ENCODE data around the gene ZBP1. TPM values are rescaled to one million over a fixed set of nuclear protein-coding genes. Genes with fewer than 3 reads are reported as not detected.

ZBP1 gene
- total and polyA plus RNA-seq, 10 of the 15 experiments (the other 5 are each of a cell fraction or from before 2014, with no cell fraction given), result 0.93 to 10.6 (median 4.8) TPM

- intact Hi-C loops (cut with micrococcal nuclease; ENCODE audit: unreplicated experiment), result no loop called here
- H3K4me1 ChIP-seq (ENCODE audit: control insufficient read depth, insufficient read depth, low read length), result no peaks in the 10 kb centered on the region
- BruUV-seq (replicated peaks), result no TSS peak
- WGBS (ENCODE audit: insufficient coverage, insufficient replicate concordance, low lambda C conversion rate, missing lambda C conversion rate), result 41% methylated on average over 18 of the region's 18 CpGs
- H3K36me3 ChIP-seq (ENCODE audit: control insufficient read depth in 2 of 2, insufficient read depth in 2 of 2, low read length in 1 of 2), result no peaks in the 10 kb centered on the region
- no peak overlapping the region for H2AFZ ChIP-seq (ENCODE audit: control insufficient read depth, low read depth, low read length)
- peaks cover 2% of the 10 kb centered on the region; the same call in 1 of the 3 replicates for H3K9me3 ChIP-seq (replicated peaks; ENCODE audit: control insufficient read depth, insufficient read depth, low read length)
- H3K4me3 ChIP-seq, result no peak overlapping the region
- DNase-seq (ENCODE audit: low read depth, low spot score) (no peak), FAIRE-seq (no peak), ATAC-seq (no peak)
- no peaks in the 10 kb centered on the region for H3K79me2 ChIP-seq (ENCODE audit: control insufficient read depth, insufficient read depth, low read length)
- H3K9ac ChIP-seq (ENCODE audit: control insufficient read depth, insufficient read depth, low read length), result no peak overlapping the region
- ChIA-PET CTCF (interaction anchor here (1.2 kb wide), 1 partner anchor 202 kb away, joined by 3 read pairs; no protein-coding TSS in a partner anchor), POLR2A (no interaction called here), SMC1A (ENCODE audit: uncharacterized antibody, unreplicated experiment) (no interaction called here), RAD21 (ENCODE audit: unreplicated experiment) (interaction anchor here (1.0 kb wide), 1 partner anchor 13 kb away, joined by 3 read pairs; no protein-coding TSS in a partner anchor)
- H3K27ac ChIP-seq (ENCODE audit: control insufficient read depth, insufficient read depth), result no peak overlapping the region
- H3K27me3 ChIP-seq (replicated peaks in 1 of 2; ENCODE audit: control insufficient read depth in 2 of 2, insufficient read depth in 2 of 2, low read length in 1 of 2), result no peaks in the 10 kb centered on the region; a peak in 2 of 4 replicates
- no peaks in the 10 kb centered on the region for H4K20me1 ChIP-seq (ENCODE audit: control insufficient read depth, insufficient read depth)
- in situ Hi-C loops (cut with MboI), result no loop called here
- no peak overlapping the region for H3K4me2 ChIP-seq (ENCODE audit: control insufficient read depth, insufficient read depth)
- no peak for TF ChIP-seq SREBF2 (IDR thresholded peaks at IDR 0.05; ENCODE audit: low read length)
- no peak for TF ChIP-seq MYB (IDR thresholded peaks at IDR 0.05; ENCODE audit: borderline replicate concordance, low read depth, low read length)
- no peak for TF ChIP-seq YBX1 (IDR thresholded peaks at IDR 0.05)
- no peak for TF ChIP-seq USF1 (IDR thresholded peaks at IDR 0.05; ENCODE audit: borderline replicate concordance, extremely low read length, insufficient read depth, low read depth, low read length)
- no peak for TF ChIP-seq RBBP5 (conservative IDR thresholded peaks at IDR 0.05)
- TF ChIP-seq E2F8 (IDR thresholded peaks at IDR 0.05; ENCODE audit: low read depth, partially characterized antibody), result no peak
- no peak for TF ChIP-seq ZNF217 (IDR thresholded peaks at IDR 0.05)
- no peak for TF ChIP-seq LARP7 (IDR thresholded peaks at IDR 0.05)
- TF ChIP-seq RELA (IDR thresholded peaks at IDR 0.05; ENCODE audit: borderline replicate concordance, partially characterized antibody), result no peak
- no peak for TF ChIP-seq BCLAF1 (IDR thresholded peaks at IDR 0.05)
- no peak for TF ChIP-seq IRF4 (IDR thresholded peaks at IDR 0.05; ENCODE audit: low read depth, low read length)
- TF ChIP-seq ATF3 (IDR thresholded peaks at IDR 0.05; ENCODE audit: borderline replicate concordance, extremely low read depth, low read depth, low read length), result no peak
- TF ChIP-seq RAD21 (IDR thresholded peaks at IDR 0.05; ENCODE audit: insufficient read depth, low read depth, low read length), result no peak
- no peak for TF ChIP-seq SIN3A (IDR thresholded peaks at IDR 0.05; ENCODE audit: low read depth, low read length)
Observed at GRCh38 chr20:57583289-57584257, 36.7 kb downstream of the ZBP1 start.
